NT2/D1 (cell line): Measurements from ENCODE around the gene DNAAF9.

Experiments
- YY1 ChIP-seq: IDR thresholded peaks from 2 replicates; pipeline ENCODE4 v1.6.1; 2011; ENCODE audit not compliant: insufficient read length, insufficient read depth
- ZNF274 ChIP-seq: IDR thresholded peaks from 2 replicates; pipeline ENCODE4 v1.6.1; 2011; ENCODE audit warnings: mild to moderate bottlenecking, low read depth, low read length

GRCh38 chr20:3392756-3393155 lies 14.7 kb downstream of the DNAAF9 start:
- TF ChIP-seq ZNF274, result no peak
- no peak for TF ChIP-seq YY1
